Skeletal muscle tissue (tissue), 4 donors: ENCODE data around the gene CCDC85B. TPM values are rescaled to one million over a fixed set of nuclear protein-coding genes. Genes with fewer than 3 reads are reported as not detected.
A peak's percentile ranks its signal among the peaks of the same experiment; 100 is the strongest.

ENCODE experiments used
- H3K27ac ChIP-seq: one replicate; pipeline ENCODE4 v1.7.0; 2013; ENCODE audit warnings: mild to moderate bottlenecking, low read depth, low read length, inconsistent platforms
- H3K27me3 ChIP-seq, 3 donors: one replicate each; pipeline ENCODE4 v1.7.0; 2013; ENCODE audit warnings: low read length in 3 of 3; ENCODE audit not compliant: control insufficient read depth in 3 of 3, insufficient read depth in 3 of 3
- H3K36me3 ChIP-seq, 3 donors: one replicate each; pipeline ENCODE4 v1.7.0; 2013; ENCODE audit warnings: low read length in 3 of 3; ENCODE audit not compliant: control insufficient read depth in 3 of 3, insufficient read depth in 3 of 3
- H3K4me1 ChIP-seq, 3 donors: one replicate each; pipeline ENCODE4 v1.7.0; 2013; ENCODE audit warnings: low read length in 3 of 3, mild to moderate bottlenecking in 3 of 3; ENCODE audit not compliant: control insufficient read depth in 3 of 3, insufficient read depth in 3 of 3
- H3K4me3 ChIP-seq, 3 donors: one replicate each; pipeline ENCODE4 v1.7.0; 2013; ENCODE audit warnings: low read length in 3 of 3
- H3K9ac ChIP-seq, 3 donors: one replicate each; pipeline ENCODE4 v1.7.0; 2013; ENCODE audit warnings: low read length in 3 of 3, mild to moderate bottlenecking in 3 of 3, moderate library complexity in 2 of 3, low read depth in 1 of 3
- H3K9me3 ChIP-seq, 3 donors: one replicate each; pipeline ENCODE4 v1.7.0; 2013; ENCODE audit warnings: low read length in 3 of 3; ENCODE audit not compliant: control insufficient read depth in 3 of 3
- total RNA-seq: library from RNA; depleted of rRNA; stranded (reverse); fragments of >200 nt; gene quantifications from one replicate; pipeline ENCODE4 v1.2.3, GENCODE V29; 2014
- donor health status: Osteomylitis.

CCDC85B gene
- total RNA-seq, 1 donor from 2014 or later = 12.0 TPM

DNA sequence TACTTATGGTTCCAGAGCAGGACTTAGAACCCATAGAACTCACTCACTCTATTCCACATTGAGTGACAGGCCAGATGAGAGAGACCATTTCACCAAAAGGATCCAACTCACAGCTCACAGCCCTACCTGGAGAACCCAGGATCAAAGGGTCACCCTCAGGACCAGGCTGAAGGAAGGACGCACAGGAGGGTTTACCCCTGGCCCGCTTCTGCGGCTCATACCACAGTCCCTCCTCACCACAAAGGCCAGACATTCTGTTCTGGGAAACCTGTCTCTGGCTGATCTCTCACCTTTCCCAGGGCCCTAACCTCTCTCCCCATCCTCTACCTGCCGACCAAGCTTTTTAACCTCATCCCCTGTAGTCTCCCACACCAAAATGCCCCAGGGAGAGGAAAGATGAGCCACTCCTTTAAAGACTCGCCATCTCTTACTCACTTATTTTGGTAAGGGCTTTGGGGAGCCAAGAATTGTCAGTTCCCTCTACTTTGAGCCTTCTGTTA, 5.1 kb downstream of the CCDC85B start:
- H3K36me3 ChIP-seq = no peaks in the 10 kb centered on the region
- no peak overlapping the region for H3K9ac ChIP-seq
- peaks cover 4 to 13% (median 11%) of the 10 kb centered on the region in 3 donors for H3K27me3 ChIP-seq
- no peak overlapping the region for H3K4me3 ChIP-seq
- H3K27ac ChIP-seq = no peak overlapping the region
- peaks cover 30 to 46% (median 32%) of the 10 kb centered on the region in 3 donors for H3K4me1 ChIP-seq
- no peaks in the 10 kb centered on the region for H3K9me3 ChIP-seq

DNA sequence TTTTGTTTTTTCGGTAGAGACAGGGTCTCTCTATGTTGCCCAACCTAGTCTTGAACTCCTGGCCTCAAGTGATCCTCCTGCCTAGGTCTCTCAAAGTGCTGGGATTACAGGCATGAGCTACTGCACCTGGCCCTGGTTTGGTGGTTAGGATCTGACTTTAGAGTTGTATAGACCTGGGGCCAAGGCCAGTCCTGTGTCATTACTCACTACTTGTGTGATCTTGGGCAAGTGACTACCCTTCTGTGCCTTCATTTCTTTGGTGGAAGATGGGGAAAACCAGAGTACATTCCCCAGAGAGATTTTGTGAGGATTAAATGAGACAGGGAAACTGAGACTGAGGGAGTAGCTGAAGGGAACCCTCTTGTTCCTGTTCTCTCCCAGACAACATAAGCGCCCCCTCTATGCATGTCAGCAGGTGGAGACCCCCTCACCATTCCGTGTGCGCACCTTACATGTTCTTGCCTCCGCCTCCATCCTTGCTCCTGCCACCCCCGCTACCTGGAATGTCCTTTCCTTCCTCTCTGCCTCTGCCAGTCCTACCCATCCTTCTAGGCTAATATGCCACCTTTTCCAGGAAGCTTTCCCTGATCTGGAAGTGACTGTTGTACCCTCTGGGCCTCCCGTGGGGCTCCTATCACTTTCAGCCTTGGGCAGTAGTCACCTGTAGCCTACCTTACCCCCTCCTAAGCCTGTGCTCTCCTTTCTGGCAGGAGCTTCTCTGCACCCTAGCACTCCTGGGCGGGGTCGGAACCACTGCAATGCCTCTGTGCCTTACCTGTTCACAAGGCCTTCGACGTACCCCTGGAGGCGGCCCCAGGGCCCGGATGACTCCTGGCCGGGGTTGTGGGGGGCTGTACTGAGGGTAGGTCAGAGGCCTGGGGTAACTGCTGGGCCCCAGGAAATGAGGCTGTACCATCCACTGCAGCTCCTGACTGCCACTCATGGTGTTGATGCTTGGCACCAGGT, 5.8 kb downstream of the CCDC85B start:
- Histone ChIP-seq H3K9ac (no peak overlapping the region), H3K27ac (no peak overlapping the region), H3K36me3 (no peaks in the 10 kb centered on the region), H3K4me3 (no peak overlapping the region), H3K9me3 (no peaks in the 10 kb centered on the region), H3K27me3 (peaks cover 4 to 13% (median 11%) of the 10 kb centered on the region in 3 donors), H3K4me1 (peaks cover 26 to 38% (median 33%) of the 10 kb centered on the region in 3 donors)

- Histone ChIP-seq H3K9ac (no peak overlapping the region), H3K27me3 (peaks cover 4 to 13% (median 11%) of the 10 kb centered on the region in 3 donors), H3K9me3 (no peaks in the 10 kb centered on the region), H3K36me3 (no peaks in the 10 kb centered on the region), H3K4me3 (no peak overlapping the region), H3K27ac (no peak overlapping the region), H3K4me1 (peaks cover 21 to 31% (median 25%) of the 10 kb centered on the region in 3 donors)
Observed at GRCh38 chr11:65897020-65897471, 6.6 kb downstream of the CCDC85B start.

- H3K4me1 ChIP-seq = peaks cover 8 to 14% (median 10%) of the 10 kb centered on the region in 3 donors
- no peak overlapping the region for H3K27ac ChIP-seq
- H3K27me3 ChIP-seq = peaks cover 4 to 13% (median 11%) of the 10 kb centered on the region in 3 donors
- H3K9ac ChIP-seq = peak overlapping the region in 2 of 3 donors; percentile 33 to 59
- H3K36me3 ChIP-seq = no peaks in the 10 kb centered on the region
- H3K4me3 ChIP-seq = peak overlapping the region in 1 of 3 donors; percentile 69
- no peaks in the 10 kb centered on the region for H3K9me3 ChIP-seq
Observed at GRCh38 chr11:65898656-65899355, 8.3 kb downstream of the CCDC85B start.

DNA sequence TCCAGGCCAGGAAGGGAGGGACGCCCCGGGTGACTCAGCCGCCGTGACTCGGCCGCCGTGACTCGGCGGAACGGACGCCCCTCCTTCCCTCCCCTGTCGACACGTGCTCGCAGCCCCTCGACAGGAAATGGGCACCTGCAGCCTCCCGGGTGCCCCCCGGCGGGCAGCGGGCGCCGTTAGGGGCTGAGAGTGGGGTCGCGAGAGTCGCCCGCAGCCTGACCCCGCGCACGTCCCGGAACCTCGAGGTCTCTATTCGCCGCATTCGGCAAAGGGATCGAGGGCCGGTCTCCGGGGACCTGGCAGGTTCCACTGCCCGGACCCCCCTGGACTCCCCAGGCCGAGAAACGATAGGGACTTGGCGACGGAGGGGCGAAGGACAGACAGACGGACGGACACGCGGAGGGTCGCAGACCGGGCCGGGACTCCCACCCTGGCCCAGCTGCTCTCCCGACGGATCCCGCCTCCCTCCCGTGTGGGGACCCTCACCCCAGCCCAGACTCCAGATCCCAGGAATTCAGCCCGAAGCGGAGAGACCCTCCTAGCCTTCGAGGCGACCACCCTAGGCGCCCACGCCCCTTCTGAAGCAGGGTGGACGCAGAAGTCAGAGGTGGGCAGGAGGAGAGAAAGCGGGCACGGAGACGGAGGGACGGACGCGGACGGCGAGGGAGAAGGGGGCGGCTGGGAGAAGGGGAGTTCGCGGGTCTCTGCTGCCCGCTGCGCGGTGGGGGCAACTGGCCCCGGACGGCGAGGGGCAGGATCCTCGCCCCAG, 9.1 kb downstream of the CCDC85B start:
- Histone ChIP-seq H3K9me3 (no peaks in the 10 kb centered on the region), H3K36me3 (no peaks in the 10 kb centered on the region), H3K9ac (peak overlapping the region; percentile 43 to 59 (median 54)), H3K4me3 (peak overlapping the region; percentile 55 to 69 (median 61)), H3K27ac (no peak overlapping the region), H3K4me1 (peaks cover 6 to 9% (median 9%) of the 10 kb centered on the region in 3 donors), H3K27me3 (peaks cover 4 to 13% (median 11%) of the 10 kb centered on the region in 3 donors)

DNA sequence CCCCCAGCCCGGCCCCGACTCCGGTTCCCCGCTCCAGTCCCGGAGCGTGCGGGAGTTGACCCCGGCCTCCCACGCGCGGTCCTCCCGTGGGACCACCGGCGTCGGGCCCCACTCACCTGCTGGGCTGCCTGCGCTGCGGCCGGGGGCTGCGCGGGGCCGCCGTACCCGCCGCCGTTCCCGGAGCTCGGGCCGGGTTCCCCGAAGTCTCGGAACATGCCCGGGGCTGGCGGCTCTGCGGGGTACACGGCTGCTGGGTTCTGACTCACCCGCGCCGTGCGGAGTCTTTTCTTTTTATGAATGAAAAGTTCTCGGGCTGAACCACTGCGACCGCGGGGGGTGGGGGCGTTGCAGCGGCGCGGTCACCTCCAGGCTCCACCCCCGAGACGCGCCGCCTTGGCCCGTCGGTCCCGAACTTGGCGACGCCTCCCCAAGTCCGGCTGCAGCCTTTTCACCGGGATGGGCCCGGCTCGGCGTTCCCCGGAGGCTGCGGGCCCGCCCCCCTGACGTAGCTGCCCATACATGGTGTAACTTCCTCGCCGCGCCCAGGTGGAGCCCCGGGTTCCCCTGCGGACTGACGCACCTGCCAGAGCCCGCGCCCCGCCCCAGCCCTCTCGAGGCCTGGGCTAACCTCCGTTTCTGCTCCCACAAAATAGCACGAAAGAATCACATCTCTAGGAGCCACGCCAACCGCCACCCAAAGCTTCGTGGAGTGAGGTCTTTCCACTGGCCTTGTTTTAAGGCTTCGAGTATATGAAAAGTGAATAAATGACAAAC, 9.8 kb downstream of the CCDC85B start, which contains the start of gene FOSL1:
FOSL1 (minus strand) TSS at position 264 of the 774 bp plus-strand sequence; CDS start at position 215, 49 bp downstream.
- Histone ChIP-seq H3K4me1 (peaks cover 6 to 9% (median 9%) of the 10 kb centered on the region in 3 donors), H3K9ac (peak within 1 kb of the TSS; percentile 43 to 59 (median 54)), H3K27ac (no peak within 1 kb of the TSS), H3K4me3 (peak within 1 kb of the TSS; percentile 55 to 69 (median 61)), H3K9me3 (no peaks in the 10 kb centered on the region), H3K36me3 (no peaks in the 10 kb centered on the region), H3K27me3 (peaks cover 4 to 13% (median 11%) of the 10 kb centered on the region in 3 donors)

DNA sequence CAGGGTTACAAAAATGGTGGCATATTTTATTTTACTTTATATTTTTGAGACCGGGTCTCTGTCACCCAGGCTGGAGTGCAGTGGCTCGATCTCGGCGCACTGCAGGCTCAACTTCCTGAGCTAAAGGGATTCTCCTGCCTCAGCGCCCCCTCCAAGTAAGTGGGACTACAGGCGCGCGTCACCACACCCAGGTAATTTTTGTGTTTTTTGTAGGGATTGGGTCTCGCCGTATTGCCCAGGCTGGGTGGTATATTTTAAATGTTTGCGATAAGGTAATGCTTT, 10.4 kb downstream of the CCDC85B start:
- Histone ChIP-seq H3K27me3 (peaks cover 4 to 13% (median 11%) of the 10 kb centered on the region in 3 donors), H3K36me3 (no peaks in the 10 kb centered on the region), H3K4me3 (peak overlapping the region in 2 of 3 donors; percentile 14 to 69), H3K9me3 (no peaks in the 10 kb centered on the region), H3K9ac (peak overlapping the region in 1 of 3 donors; percentile 1), H3K27ac (no peak overlapping the region), H3K4me1 (peaks cover 6 to 9% (median 9%) of the 10 kb centered on the region in 3 donors)

DNA sequence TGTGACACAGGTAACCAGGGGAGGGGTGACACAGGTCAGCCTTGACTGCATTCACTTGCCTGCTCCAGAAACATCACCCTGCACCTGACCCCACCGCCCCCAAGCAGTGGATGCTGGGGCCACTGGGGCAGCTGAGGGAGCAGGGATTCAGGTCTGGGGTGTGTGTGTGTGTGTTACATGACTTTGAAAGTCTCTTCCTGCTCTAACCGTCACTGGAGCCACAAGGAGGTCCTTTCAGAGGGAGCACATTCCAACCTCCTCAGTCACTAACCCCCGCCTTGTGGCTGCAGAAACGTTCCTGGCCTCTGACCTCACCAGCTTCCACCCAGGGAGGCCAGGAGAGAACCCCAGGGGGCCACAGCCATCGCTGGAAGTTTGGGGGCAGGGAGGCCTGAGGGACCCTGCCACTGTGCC, 12.6 kb downstream of the CCDC85B start:
- Histone ChIP-seq H3K27me3 (peaks cover 4 to 16% (median 13%) of the 10 kb centered on the region in 3 donors), H3K9ac (no peak overlapping the region)

More for the DNA sequence above, 12.6 kb downstream of the CCDC85B start:
- Histone ChIP-seq H3K4me3 (no peak overlapping the region), H3K9me3 (no peaks in the 10 kb centered on the region), H3K36me3 (no peaks in the 10 kb centered on the region), H3K4me1 (peaks cover 6 to 9% (median 9%) of the 10 kb centered on the region in 3 donors), H3K27ac (no peak overlapping the region)
